ENCODE measurements around the gene PEX10. TPM values are rescaled to one million over a fixed set of nuclear protein-coding genes. Genes with fewer than 3 reads are reported as not detected.

The PEX10 gene
- total and polyA plus RNA-seq, 2 of the 8 experiments (the other 6 are each of a cell fraction or from before 2014, with no cell fraction given): 24.3 to 26.9 TPM

DNA sequence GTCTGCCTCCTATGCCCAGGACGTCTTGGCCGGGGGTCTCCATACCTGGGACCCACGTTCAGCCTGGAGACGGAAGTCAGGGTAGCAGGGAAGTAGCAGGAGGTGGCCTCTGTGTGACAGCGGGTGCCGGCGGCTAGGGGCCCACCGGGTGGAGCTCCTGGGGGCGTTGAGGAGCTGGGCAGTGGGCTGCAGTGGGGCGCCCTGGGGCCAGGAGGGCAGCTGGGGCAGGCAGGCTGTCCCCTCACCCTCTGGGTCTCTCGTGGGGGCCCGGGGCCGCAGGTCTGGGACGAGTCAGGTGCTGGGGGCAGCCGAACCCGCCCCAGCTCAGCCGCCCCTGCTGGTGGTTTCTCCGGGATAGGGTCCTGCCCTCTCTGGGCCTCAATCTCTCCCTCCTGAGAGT is 14.7 kb upstream of the PEX10 start (continued):
- TF ChIP-seq, protein P1, sequence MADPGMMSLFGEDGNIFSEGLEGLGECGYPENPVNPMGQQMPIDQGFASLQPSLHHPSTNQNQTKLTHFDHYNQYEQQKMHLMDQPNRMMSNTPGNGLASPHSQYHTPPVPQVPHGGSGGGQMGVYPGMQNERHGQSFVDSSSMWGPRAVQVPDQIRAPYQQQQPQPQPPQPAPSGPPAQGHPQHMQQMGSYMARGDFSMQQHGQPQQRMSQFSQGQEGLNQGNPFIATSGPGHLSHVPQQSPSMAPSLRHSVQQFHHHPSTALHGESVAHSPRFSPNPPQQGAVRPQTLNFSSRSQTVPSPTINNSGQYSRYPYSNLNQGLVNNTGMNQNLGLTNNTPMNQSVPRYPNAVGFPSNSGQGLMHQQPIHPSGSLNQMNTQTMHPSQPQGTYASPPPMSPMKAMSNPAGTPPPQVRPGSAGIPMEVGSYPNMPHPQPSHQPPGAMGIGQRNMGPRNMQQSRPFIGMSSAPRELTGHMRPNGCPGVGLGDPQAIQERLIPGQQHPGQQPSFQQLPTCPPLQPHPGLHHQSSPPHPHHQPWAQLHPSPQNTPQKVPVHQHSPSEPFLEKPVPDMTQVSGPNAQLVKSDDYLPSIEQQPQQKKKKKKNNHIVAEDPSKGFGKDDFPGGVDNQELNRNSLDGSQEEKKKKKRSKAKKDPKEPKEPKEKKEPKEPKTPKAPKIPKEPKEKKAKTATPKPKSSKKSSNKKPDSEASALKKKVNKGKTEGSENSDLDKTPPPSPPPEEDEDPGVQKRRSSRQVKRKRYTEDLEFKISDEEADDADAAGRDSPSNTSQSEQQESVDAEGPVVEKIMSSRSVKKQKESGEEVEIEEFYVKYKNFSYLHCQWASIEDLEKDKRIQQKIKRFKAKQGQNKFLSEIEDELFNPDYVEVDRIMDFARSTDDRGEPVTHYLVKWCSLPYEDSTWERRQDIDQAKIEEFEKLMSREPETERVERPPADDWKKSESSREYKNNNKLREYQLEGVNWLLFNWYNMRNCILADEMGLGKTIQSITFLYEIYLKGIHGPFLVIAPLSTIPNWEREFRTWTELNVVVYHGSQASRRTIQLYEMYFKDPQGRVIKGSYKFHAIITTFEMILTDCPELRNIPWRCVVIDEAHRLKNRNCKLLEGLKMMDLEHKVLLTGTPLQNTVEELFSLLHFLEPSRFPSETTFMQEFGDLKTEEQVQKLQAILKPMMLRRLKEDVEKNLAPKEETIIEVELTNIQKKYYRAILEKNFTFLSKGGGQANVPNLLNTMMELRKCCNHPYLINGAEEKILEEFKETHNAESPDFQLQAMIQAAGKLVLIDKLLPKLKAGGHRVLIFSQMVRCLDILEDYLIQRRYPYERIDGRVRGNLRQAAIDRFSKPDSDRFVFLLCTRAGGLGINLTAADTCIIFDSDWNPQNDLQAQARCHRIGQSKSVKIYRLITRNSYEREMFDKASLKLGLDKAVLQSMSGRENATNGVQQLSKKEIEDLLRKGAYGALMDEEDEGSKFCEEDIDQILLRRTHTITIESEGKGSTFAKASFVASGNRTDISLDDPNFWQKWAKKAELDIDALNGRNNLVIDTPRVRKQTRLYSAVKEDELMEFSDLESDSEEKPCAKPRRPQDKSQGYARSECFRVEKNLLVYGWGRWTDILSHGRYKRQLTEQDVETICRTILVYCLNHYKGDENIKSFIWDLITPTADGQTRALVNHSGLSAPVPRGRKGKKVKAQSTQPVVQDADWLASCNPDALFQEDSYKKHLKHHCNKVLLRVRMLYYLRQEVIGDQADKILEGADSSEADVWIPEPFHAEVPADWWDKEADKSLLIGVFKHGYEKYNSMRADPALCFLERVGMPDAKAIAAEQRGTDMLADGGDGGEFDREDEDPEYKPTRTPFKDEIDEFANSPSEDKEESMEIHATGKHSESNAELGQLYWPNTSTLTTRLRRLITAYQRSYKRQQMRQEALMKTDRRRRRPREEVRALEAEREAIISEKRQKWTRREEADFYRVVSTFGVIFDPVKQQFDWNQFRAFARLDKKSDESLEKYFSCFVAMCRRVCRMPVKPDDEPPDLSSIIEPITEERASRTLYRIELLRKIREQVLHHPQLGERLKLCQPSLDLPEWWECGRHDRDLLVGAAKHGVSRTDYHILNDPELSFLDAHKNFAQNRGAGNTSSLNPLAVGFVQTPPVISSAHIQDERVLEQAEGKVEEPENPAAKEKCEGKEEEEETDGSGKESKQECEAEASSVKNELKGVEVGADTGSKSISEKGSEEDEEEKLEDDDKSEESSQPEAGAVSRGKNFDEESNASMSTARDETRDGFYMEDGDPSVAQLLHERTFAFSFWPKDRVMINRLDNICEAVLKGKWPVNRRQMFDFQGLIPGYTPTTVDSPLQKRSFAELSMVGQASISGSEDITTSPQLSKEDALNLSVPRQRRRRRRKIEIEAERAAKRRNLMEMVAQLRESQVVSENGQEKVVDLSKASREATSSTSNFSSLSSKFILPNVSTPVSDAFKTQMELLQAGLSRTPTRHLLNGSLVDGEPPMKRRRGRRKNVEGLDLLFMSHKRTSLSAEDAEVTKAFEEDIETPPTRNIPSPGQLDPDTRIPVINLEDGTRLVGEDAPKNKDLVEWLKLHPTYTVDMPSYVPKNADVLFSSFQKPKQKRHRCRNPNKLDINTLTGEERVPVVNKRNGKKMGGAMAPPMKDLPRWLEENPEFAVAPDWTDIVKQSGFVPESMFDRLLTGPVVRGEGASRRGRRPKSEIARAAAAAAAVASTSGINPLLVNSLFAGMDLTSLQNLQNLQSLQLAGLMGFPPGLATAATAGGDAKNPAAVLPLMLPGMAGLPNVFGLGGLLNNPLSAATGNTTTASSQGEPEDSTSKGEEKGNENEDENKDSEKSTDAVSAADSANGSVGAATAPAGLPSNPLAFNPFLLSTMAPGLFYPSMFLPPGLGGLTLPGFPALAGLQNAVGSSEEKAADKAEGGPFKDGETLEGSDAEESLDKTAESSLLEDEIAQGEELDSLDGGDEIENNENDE (IDR thresholded peaks at IDR 0.05; ENCODE audit: insufficient replicate concordance, low read length): no peak
- TF ChIP-seq RAD21 (IDR thresholded peaks at IDR 0.05 in 1 of 2, conservative IDR thresholded peaks at IDR 0.05 in 1 of 2; ENCODE audit: low read depth in 2 of 2, low read length in 2 of 2) (no peak), JUN (IDR thresholded peaks at IDR 0.05; ENCODE audit: low read depth, low read length) (no peak), CTBP2 (IDR thresholded peaks at IDR 0.05; ENCODE audit: borderline replicate concordance, insufficient read depth, insufficient read length, low read length) (no peak), TAF1 (IDR thresholded peaks at IDR 0.05; ENCODE audit: low read depth, low read length) (no peak), BACH1 (IDR thresholded peaks at IDR 0.05; ENCODE audit: low read length) (no peak), CBX5 (IDR thresholded peaks at IDR 0.05; ENCODE audit: low read depth, low read length) (no peak), CBX8 (IDR thresholded peaks at IDR 0.05; ENCODE audit: borderline replicate concordance, low read depth, low read length) (no peak)

Measured in H1 (cell line).